Measurements from ENCODE around the gene RAB23.
A peak's percentile ranks its signal among the peaks of the same experiment; 100 is the strongest.

RAB23 gene

GRCh38 chr6:57242505-57242904 lies 20.4 kb upstream of the RAB23 start:
- DNase-seq, result no peak

DNA sequence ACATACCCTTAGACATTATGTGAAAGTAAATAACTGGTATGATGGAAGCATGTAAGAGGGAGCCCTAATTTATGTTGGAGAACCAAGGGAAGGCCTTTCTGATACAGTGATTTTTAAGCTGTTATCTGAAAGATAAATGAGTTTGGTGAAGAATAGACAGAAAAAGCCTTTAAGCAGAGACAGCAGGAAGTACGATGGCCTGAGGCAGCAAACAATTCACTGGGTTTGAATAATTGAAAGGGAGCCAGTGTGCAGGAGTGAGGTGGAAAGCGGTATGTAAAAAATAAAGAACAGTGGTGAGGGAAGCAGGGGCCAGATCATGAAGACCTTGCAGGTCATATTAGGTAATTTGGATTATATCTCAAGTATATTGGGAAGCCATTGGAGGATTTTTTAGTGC lies 4.1 kb upstream of the RAB23 start:
- DNase-seq, result no peak

GRCh38 chr6:57224769-57225515 lies 2.8 kb upstream of the RAB23 start:
- DNase-seq, result no peak

DNA sequence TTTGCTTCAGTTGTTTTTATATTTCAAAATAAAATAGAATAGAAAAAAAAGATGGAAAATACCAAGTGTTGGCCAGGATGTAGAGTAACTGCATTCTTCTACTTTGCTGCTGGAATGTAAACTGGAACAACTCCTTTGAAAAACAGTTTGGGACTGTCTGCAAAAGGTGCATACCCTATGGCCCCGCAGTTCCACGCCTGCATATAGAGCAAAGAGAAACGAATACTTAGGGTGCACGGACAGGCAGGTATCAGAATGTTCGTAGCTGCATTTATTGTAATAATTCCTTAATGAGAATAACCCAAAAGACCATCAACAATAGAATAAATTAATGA lies 603 bp upstream of the RAB23 start:
- peak; percentile 27 for DNase-seq

GRCh38 chr6:57221191-57221935 lies 744 bp downstream of the RAB23 start:
- DNase-seq, result peak; percentile 68

GRCh38 chr6:57220083-57220703 lies 1.9 kb downstream of the RAB23 start:
- DNase-seq, result no peak

DNA sequence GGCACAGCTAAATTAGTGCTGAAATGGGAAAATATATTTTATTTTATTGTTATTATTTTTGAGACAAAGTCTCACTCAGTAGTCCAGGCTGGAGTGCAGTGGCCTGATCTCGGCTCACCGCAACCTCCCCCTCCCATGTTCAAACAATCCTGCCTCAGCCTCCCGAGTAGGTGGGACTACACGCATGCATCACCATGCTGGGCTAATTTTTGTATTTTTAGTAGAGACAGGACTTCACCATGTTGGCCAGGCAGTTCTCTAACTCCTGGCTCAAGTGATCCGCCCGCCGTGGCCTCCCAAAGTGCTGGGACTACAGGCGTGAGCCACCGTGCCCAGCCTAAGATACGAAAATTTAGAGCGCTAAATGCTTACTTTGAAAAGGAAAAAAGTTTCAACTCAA lies 4.8 kb downstream of the RAB23 start:
- DNase-seq, result no peak

GRCh38 chr6:57216235-57217101 lies 5.6 kb downstream of the RAB23 start:
- DNase-seq, result no peak

GRCh38 chr6:57215260-57215659 lies 6.8 kb downstream of the RAB23 start:
- DNase-seq, result no peak

- no peak for DNase-seq
Observed at GRCh38 chr6:57210060-57210459, 12.0 kb downstream of the RAB23 start.

DNA sequence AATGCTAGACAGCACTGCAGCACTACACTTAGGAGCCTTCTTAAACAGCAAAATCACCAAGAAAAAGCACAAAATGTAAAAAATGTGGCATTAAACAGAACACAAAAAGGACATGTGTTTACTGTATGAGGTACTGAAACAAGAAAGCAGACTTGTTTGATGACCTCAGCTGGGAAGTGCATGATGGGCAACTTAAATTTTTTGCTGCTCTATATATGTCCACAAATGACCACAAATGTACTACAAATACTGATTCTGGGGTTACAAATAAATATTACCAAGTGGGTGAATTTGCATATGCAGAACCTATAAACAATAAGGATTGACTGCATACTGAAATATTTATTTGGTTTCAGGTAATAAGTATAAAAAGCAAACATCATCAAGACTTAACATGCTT lies 13.1 kb downstream of the RAB23 start:
- DNase-seq, result no peak

- no peak for DNase-seq
Observed at GRCh38 chr6:57207872-57208271, 14.2 kb downstream of the RAB23 start.

DNA sequence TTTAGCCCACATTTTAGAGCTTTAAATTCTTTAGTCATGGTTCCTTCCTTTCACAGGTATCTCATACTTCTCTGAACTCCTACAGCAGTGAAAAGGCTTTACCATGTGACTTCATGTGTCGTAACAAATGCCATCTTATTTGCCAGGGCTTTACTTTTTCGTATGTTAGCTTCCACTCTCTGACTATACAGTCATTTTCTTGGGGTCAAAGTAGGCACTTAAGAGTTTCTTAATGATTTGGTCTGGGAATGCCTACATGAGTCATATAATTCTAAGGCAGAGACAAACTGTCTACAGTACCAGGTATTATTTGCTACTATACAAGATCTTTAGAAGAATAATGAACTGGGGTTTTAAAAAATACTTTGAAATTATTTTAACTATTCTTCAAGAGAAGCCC lies 15.0 kb downstream of the RAB23 start:
- DNase-seq, result no peak

- DNase-seq, result no peak
Observed at GRCh38 chr6:57205550-57206328, 16.4 kb downstream of the RAB23 start.

- no peak for DNase-seq
Observed at GRCh38 chr6:57201718-57202117, 20.4 kb downstream of the RAB23 start.

- no peak for DNase-seq
Observed at GRCh38 chr6:57198926-57199636, 23.0 kb downstream of the RAB23 start.

GRCh38 chr6:57195457-57195856 lies 26.6 kb downstream of the RAB23 start:
- DNase-seq, result no peak

- no peak for DNase-seq
Observed at GRCh38 chr6:57193177-57193576, 28.9 kb downstream of the RAB23 start.

GRCh38 chr6:57190140-57190539 lies 32.0 kb downstream of the RAB23 start:
- DNase-seq, result no peak

- no peak for DNase-seq
Observed at GRCh38 chr6:57183336-57183735, 38.8 kb downstream of the RAB23 start.

- no peak for DNase-seq
Observed at GRCh38 chr6:57182017-57182432, 40.1 kb downstream of the RAB23 start.

DNA sequence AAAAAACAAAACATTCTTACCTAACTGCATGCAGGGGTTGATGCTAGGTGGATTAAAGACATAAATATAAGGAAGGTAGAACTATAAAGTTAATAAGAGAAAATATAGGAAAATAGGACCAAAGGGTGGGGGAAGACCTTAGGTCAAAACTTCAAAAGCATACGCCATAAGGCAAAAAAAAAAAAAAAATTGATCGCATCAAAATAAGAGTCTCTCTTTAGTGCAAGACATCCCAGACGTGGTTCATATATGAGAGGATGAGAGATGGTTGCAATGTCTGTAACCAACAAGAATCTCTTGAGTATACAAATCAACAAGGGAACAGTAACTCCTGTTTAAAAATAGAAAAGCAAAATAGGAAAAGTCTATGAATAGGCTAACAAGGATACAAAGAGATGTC lies 41.5 kb downstream of the RAB23 start:
- DNase-seq, result no peak
